ENCODE measurements around the gene VCL. TPM values are rescaled to one million over a fixed set of nuclear protein-coding genes. Genes with fewer than 3 reads are reported as not detected.

VCL gene
- total RNA-seq, 1 donor from 2014 or later = 74.6 TPM

GRCh38 chr10:74167443-74167842 lies 169.5 kb downstream of the VCL start:
- no peaks in the 10 kb centered on the region for H3K36me3 ChIP-seq
- intact Hi-C loops (cut with DNase I) = no loop called here
- no peaks in the 10 kb centered on the region for H3K9me3 ChIP-seq
- no peaks in the 10 kb centered on the region for H3K27me3 ChIP-seq
- DNase-seq (ENCODE audit: extremely low spot score in 2 of 2) = no peak
- TF ChIP-seq CTCF (IDR thresholded peaks at IDR 0.05) = no peak
- TF ChIP-seq POLR2AphosphoS5 (IDR thresholded peaks at IDR 0.05; ENCODE audit: insufficient read depth in 1 of 2, low read depth in 1 of 2) = no peak
- no peak for TF ChIP-seq POLR2A (IDR thresholded peaks at IDR 0.05)
- H3K27ac ChIP-seq = no peak overlapping the region
- H3K4me1 ChIP-seq = peaks cover 14% of the 10 kb centered on the region
- no peak overlapping the region for H3K4me3 ChIP-seq

Other genes starting within 250 kb of the VCL start
- gene CHCHD1, start 216.1 kb upstream of the VCL start, total RNA-seq = 19.6 TPM
- 123 TPM for gene ZSWIM8, start 212.5 kb upstream of the VCL start, total RNA-seq
- gene NDST2, start 186.5 kb upstream of the VCL start, total RNA-seq = 52.8 TPM
- gene CAMK2G, start 123.6 kb upstream of the VCL start, total RNA-seq = 48.9 TPM
- 18.2 TPM for gene PLAU, start 87.0 kb upstream of the VCL start, total RNA-seq
- 19.6 TPM for gene AP3M1, start 152.7 kb downstream of the VCL start, total RNA-seq
- 46.2 TPM for gene ADK, start 153.1 kb downstream of the VCL start, total RNA-seq

All from vagina (tissue), 2 donors.